HPDE6-E6E7 (cell line): ENCODE data around the gene EXO1.

Source experiments
- DNase-seq: peaks from one replicate; pipeline ENCODE4 v3.0.0; 2011; ENCODE audit warnings: missing footprints; ENCODE audit errors: extremely low spot score

EXO1 gene

GRCh38 chr1:241891296-241891695 is 43.3 kb downstream of the EXO1 start:
- no peak for DNase-seq

GRCh38 chr1:241894016-241894415 is 46.0 kb downstream of the EXO1 start:
- DNase-seq: no peak

- DNase-seq: peak; percentile 32
Observed at GRCh38 chr1:241895013-241895412, 47.0 kb downstream of the EXO1 start.

GRCh38 chr1:241896670-241896962 is 48.6 kb downstream of the EXO1 start:
- no peak for DNase-seq

GRCh38 chr1:241899210-241899609 is 51.2 kb downstream of the EXO1 start:
- no peak for DNase-seq

GRCh38 chr1:241900381-241900780 is 52.4 kb downstream of the EXO1 start:
- DNase-seq: no peak

- no peak for DNase-seq
Observed at GRCh38 chr1:241902391-241903065, 54.5 kb downstream of the EXO1 start.

DNA sequence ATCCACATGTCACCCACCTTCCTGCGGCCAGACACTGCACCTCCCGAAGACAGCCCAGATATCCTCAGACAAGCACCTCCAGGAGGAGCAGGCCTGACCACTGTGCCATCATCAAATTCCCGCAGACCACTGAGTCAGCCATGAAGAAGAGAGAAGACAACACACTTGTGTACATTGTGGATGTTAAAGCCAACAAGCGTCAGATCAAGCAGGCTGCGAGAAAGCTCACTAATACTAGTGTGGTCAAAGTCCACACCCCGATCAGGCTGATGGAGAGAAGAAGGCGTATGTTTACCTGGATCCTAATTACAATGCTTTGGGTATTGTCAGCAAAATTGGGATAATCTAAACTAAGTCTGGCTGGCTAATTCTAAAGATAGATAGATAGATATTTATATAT is 68.2 kb downstream of the EXO1 start:
- no peak for DNase-seq

DNA sequence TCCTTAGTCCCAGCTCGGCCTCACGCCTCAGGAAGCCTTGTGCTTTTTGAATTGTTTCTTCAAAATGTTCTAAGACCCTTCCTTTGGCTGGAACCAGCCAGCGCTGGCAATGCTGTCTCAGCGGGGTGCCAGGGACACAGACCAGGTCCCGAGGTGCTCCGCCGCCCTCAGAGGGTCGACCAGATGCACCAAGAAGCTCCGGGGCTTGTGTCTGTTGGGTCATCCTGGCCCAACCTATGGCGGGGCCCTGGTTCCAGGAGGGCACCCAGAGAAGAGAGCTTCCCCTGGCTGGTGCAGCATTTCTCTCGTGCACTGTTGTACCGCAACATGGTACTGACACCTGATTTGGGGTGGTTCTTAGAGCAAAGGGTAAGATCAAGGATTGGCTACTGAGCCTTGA is 69.5 kb downstream of the EXO1 start:
- DNase-seq: no peak

- peak; percentile 79 for DNase-seq
Observed at GRCh38 chr1:241918879-241919278, 70.9 kb downstream of the EXO1 start.

GRCh38 chr1:241924080-241924808 is 76.2 kb downstream of the EXO1 start:
- DNase-seq: peak; percentile 13

DNA sequence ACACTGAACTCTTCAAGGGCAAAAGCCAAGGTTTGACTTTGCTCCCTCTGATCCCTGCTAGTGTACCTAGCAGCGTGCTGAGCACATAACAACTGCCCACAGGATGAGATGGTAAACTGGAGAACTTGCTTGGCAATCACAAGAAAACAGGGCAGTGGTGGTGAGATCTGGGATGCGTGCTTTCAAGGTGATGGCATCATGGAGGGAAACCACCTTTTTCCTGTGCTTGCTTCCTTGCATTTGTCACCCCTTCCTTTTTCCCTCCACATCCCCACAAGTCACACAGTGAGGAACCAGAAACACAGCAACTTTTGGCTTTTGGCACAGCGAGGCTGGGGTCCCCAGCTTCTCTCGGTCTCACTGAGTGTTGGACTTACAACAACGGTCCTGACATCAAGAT is 78.1 kb downstream of the EXO1 start:
- DNase-seq: no peak

- no peak for DNase-seq
Observed at GRCh38 chr1:241927321-241927720, 79.3 kb downstream of the EXO1 start.

DNA sequence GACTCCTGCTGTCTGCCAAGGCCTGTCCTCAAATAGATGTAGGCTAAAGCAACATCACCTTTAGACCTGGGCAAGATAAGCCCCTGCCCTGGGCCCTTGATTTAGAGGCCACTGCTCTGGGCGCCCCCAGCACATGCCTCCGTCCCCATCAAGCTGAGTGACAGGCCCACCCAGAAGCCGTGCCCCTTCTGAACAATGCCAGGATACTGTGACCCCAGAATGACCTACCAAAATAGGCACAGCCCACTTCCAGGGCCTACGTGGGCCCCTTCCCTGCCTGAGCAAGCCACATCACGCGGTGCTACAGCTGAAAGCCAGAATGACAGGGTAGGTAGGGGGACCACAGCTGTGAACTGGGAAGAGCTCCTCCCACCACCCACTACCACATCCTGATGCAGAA is 84.8 kb downstream of the EXO1 start:
- DNase-seq: no peak

GRCh38 chr1:241934201-241934848 is 86.3 kb downstream of the EXO1 start:
- no peak for DNase-seq

- DNase-seq: no peak
Observed at GRCh38 chr1:241934866-241935265, 86.9 kb downstream of the EXO1 start.
